ENCODE measurements around the gene TSPO.
A peak's percentile ranks its signal among the peaks of the same experiment; 100 is the strongest.

- TF ChIP-seq CTCF (IDR thresholded peaks at IDR 0.05; ENCODE audit: low read length): peak; percentile 57
- no peak for TF ChIP-seq EZH2phosphoT487 (IDR thresholded peaks at IDR 0.05; ENCODE audit: low read length)
- TF ChIP-seq EZH2 (optimal IDR thresholded peaks at IDR 0.05; ENCODE audit: low read depth, low read length): no peak
Measured at GRCh38 chr22:43187171-43188099, 36.1 kb downstream of the TSPO start.
